ENCODE results near the gene IL1RAPL2.

IL1RAPL2 gene

DNA sequence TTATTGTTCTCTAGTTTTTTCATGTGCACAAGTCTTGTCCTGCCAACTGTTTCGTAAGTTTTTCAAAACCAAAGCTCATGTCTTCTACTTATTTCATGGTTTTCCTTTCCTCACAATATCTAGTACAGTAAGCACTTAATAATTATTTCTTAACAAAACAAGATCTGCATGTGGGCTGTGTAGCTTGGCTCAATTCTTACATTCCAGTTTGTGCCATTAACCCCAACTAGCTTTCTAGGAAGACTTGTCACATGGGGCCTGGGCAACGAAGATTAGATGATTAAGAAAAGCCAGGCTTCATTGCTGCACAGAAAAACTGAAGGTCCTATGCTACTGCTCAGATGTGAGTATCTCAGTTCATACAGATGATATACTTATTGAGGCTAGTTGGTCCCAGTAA is 809.8 kb downstream of the IL1RAPL2 start:
- no peaks in the 10 kb centered on the region for H3K9me3 ChIP-seq (ENCODE audit: control insufficient read depth, insufficient read depth, low read length)

DNA sequence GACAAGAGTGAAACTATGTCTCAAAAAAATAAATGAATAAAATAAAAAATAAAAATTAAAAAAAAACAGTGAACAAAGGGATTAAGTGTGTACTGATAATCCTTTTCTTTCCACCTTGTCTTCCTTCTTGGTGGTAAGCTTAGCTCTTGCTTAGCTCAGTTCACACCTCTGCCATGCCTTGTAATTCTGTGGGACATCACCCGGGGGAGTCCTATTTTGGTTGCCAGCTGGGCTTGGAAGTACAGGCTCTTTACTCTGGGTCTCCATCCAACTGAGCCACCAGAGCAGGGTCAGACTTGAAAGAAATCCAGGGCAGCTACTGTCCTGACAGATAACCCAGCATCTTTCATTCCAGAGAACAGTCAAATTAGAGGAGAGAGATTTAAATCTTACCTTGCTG is 858.7 kb downstream of the IL1RAPL2 start:
- H3K27me3 ChIP-seq (ENCODE audit: control insufficient read depth, insufficient read depth, low read length) = no peaks in the 10 kb centered on the region
- no peak overlapping the region for H3K4me3 ChIP-seq (ENCODE audit: low read depth, low read length)
- no peaks in the 10 kb centered on the region for H3K9me3 ChIP-seq (ENCODE audit: control insufficient read depth, insufficient read depth, low read length)
- peaks cover 7% of the 10 kb centered on the region for H3K4me1 ChIP-seq (ENCODE audit: control insufficient read depth, insufficient read depth, low read length)
- no peaks in the 10 kb centered on the region for H3K36me3 ChIP-seq (ENCODE audit: control insufficient read depth, insufficient read depth, low read length)
- H3K9ac ChIP-seq (ENCODE audit: low read depth, low read length) = no peak overlapping the region

More for the DNA sequence above, 809.8 kb downstream of the IL1RAPL2 start:
- Histone ChIP-seq H3K27me3 (ENCODE audit: control insufficient read depth, insufficient read depth, low read length) (no peaks in the 10 kb centered on the region), H3K4me1 (ENCODE audit: control insufficient read depth, insufficient read depth, low read length) (no peaks in the 10 kb centered on the region), H3K36me3 (ENCODE audit: control insufficient read depth, insufficient read depth, low read length) (no peaks in the 10 kb centered on the region), H3K4me3 (ENCODE audit: low read depth, low read length) (no peak overlapping the region), H3K9ac (ENCODE audit: low read depth, low read length) (no peak overlapping the region)

DNA sequence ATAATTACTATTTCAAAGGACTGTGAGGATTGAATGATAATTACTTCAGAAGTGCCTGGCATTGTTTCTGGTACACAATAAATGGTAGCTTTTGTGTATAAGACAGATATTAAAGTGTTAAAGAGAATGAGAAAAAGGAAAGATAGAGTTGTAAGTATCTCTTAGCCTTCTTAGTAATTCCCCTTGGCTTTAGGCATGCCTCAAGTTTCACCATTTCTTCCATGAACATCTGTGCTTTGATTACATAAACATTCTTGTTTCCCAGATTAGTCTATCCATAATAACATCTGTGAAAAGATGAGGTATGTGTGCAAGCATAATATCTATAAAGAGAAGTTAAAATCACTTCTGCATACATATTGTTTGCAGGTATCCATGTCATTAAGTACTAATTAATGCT is 885.4 kb downstream of the IL1RAPL2 start:
- Histone ChIP-seq H3K36me3 (ENCODE audit: control insufficient read depth, insufficient read depth, low read length) (no peaks in the 10 kb centered on the region), H3K4me3 (ENCODE audit: low read depth, low read length) (no peak overlapping the region), H3K4me1 (ENCODE audit: control insufficient read depth, insufficient read depth, low read length) (no peaks in the 10 kb centered on the region)

DNA sequence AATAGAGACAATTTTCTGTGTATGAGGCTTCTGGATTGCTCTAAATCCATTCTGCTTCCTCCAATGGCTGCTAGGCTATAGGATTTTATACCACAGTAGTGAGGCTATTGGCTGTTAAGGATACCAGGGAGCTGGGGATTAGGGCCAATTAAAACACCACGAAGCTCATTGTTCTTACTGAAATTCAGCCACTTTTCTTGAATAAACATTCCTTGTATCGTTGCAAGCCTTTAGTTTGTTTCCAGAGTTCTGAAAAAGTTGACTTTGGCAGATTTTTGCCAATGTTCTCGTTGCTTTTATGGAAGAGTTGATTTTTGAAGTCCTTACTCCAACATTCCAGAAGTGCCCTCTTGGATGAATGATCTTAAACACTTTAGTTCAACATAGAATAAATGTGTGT is 892.8 kb downstream of the IL1RAPL2 start:
- Histone ChIP-seq H3K9me3 (ENCODE audit: control insufficient read depth, insufficient read depth, low read length) (no peaks in the 10 kb centered on the region), H3K36me3 (ENCODE audit: control insufficient read depth, insufficient read depth, low read length) (no peaks in the 10 kb centered on the region), H3K4me1 (ENCODE audit: control insufficient read depth, insufficient read depth, low read length) (no peaks in the 10 kb centered on the region), H3K27me3 (ENCODE audit: control insufficient read depth, insufficient read depth, low read length) (no peaks in the 10 kb centered on the region), H3K4me3 (ENCODE audit: low read depth, low read length) (no peak overlapping the region), H3K9ac (ENCODE audit: low read depth, low read length) (no peak overlapping the region)

More for the DNA sequence above, 885.4 kb downstream of the IL1RAPL2 start:
- Histone ChIP-seq H3K27me3 (ENCODE audit: control insufficient read depth, insufficient read depth, low read length) (no peaks in the 10 kb centered on the region), H3K9me3 (ENCODE audit: control insufficient read depth, insufficient read depth, low read length) (no peaks in the 10 kb centered on the region), H3K9ac (ENCODE audit: low read depth, low read length) (no peak overlapping the region)

DNA sequence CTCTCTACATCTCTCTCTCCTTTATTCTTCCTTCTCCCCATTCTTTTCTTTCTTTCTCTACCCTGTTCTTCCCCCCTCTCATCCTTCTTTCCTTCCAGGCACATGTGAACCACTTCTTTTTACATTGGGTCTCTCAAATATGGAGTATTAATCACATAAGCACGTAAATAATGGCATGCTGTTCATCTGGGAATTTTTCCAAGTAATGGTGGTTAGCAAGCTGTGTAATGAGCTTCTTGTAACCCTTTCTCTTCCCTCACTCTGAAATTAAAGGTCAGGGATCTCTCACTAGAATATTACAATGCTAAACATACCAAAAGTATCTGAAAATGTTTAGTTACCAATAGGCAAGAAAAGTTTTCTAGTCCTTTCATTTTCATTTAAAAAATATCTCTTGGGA is 894.4 kb downstream of the IL1RAPL2 start:
- no peaks in the 10 kb centered on the region for H3K9me3 ChIP-seq (ENCODE audit: control insufficient read depth, insufficient read depth, low read length)
- no peaks in the 10 kb centered on the region for H3K4me1 ChIP-seq (ENCODE audit: control insufficient read depth, insufficient read depth, low read length)
- H3K9ac ChIP-seq (ENCODE audit: low read depth, low read length) = no peak overlapping the region
- H3K27me3 ChIP-seq (ENCODE audit: control insufficient read depth, insufficient read depth, low read length) = no peaks in the 10 kb centered on the region
- H3K4me3 ChIP-seq (ENCODE audit: low read depth, low read length) = no peak overlapping the region
- no peaks in the 10 kb centered on the region for H3K36me3 ChIP-seq (ENCODE audit: control insufficient read depth, insufficient read depth, low read length)

DNA sequence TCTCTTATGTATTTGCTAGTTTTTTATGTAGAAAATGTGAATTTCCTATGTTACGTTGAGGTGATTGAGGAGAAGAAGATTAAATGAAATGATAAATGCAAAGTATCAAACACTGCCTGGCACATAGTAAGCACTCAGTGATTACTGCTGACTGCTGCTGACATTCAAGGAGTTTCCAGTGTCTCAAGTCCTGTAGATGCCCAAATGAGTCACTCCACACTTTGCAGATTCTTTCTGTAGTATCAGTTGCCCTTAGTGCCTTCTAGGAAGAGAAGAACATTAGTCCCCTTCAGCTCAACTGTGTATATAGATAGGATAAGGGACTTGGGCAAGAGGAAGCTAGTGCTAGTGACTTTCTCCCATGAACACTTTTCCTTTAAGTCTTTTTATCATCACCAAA is 895.0 kb downstream of the IL1RAPL2 start:
- Histone ChIP-seq H3K27me3 (ENCODE audit: control insufficient read depth, insufficient read depth, low read length) (no peaks in the 10 kb centered on the region), H3K4me3 (ENCODE audit: low read depth, low read length) (no peak overlapping the region), H3K36me3 (ENCODE audit: control insufficient read depth, insufficient read depth, low read length) (no peaks in the 10 kb centered on the region), H3K4me1 (ENCODE audit: control insufficient read depth, insufficient read depth, low read length) (peaks cover 4% of the 10 kb centered on the region), H3K9me3 (ENCODE audit: control insufficient read depth, insufficient read depth, low read length) (no peaks in the 10 kb centered on the region), H3K9ac (ENCODE audit: low read depth, low read length) (no peak overlapping the region)

DNA sequence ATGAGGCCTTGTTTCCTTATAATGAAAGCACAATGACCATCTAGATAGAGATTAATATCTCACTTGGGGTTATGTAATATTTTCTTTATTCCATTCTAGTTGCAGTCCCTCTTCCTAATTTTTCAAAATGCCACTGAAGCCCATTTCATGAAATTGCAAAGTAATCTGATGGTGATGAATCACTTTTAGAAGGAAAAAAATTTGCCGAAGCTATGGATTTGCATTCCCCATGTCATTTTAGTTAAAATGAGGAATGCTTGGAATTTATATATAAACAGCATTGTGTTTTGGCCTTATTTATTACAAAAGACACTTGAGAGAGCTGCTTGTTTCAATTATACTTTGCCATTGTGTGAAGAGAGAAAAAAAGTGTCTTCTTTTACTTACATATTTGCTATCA is 896.2 kb downstream of the IL1RAPL2 start:
- H3K36me3 ChIP-seq (ENCODE audit: control insufficient read depth, insufficient read depth, low read length) = no peaks in the 10 kb centered on the region
- H3K27me3 ChIP-seq (ENCODE audit: control insufficient read depth, insufficient read depth, low read length) = no peaks in the 10 kb centered on the region
- no peak overlapping the region for H3K9ac ChIP-seq (ENCODE audit: low read depth, low read length)
- no peaks in the 10 kb centered on the region for H3K9me3 ChIP-seq (ENCODE audit: control insufficient read depth, insufficient read depth, low read length)
- peaks cover 4% of the 10 kb centered on the region for H3K4me1 ChIP-seq (ENCODE audit: control insufficient read depth, insufficient read depth, low read length)
- no peak overlapping the region for H3K4me3 ChIP-seq (ENCODE audit: low read depth, low read length)

DNA sequence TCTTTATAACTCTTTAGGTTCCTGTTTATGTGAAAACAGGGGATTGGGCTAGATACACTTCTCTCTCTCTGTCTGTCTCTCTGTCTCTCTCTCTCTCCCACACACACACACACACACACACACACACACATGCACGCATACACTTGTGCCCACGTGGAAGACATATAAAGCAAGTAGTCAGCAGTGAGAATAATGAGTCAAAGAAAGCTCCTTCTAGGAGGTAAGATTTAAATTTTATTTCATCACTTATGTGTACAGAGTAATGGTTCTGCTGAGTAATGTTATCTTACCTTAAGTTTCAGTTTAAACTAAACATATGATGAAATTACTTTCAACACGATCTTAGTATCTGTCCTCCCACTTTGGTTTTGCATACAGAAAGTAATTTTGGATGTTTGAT is 897.5 kb downstream of the IL1RAPL2 start:
- Histone ChIP-seq H3K36me3 (ENCODE audit: control insufficient read depth, insufficient read depth, low read length) (no peaks in the 10 kb centered on the region), H3K27me3 (ENCODE audit: control insufficient read depth, insufficient read depth, low read length) (no peaks in the 10 kb centered on the region), H3K9ac (ENCODE audit: low read depth, low read length) (no peak overlapping the region), H3K4me3 (ENCODE audit: low read depth, low read length) (no peak overlapping the region), H3K4me1 (ENCODE audit: control insufficient read depth, insufficient read depth, low read length) (peaks cover 4% of the 10 kb centered on the region), H3K9me3 (ENCODE audit: control insufficient read depth, insufficient read depth, low read length) (no peaks in the 10 kb centered on the region)

DNA sequence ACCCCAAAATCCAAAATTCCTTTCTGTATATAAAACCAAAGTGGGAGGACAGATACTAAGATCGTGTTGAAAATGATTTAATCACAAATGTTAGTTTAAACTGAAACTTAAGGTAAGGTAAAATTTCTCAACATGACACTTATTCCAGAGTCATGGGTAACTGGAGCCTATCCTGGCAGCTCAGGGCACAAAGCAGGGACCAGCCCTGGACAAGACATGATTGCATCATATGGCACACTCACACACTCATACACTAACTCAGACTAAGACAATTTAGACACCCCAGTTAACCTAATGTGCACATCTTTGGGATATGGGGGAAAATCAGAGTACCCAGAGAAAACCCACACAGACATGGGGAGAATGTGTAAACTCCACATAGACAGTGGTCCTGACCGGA is 898.6 kb downstream of the IL1RAPL2 start:
- H3K9ac ChIP-seq (ENCODE audit: low read depth, low read length) = no peak overlapping the region
- no peaks in the 10 kb centered on the region for H3K27me3 ChIP-seq (ENCODE audit: control insufficient read depth, insufficient read depth, low read length)
- peaks cover 4% of the 10 kb centered on the region for H3K4me1 ChIP-seq (ENCODE audit: control insufficient read depth, insufficient read depth, low read length)
- no peaks in the 10 kb centered on the region for H3K9me3 ChIP-seq (ENCODE audit: control insufficient read depth, insufficient read depth, low read length)
- H3K4me3 ChIP-seq (ENCODE audit: low read depth, low read length) = no peak overlapping the region
- no peaks in the 10 kb centered on the region for H3K36me3 ChIP-seq (ENCODE audit: control insufficient read depth, insufficient read depth, low read length)

DNA sequence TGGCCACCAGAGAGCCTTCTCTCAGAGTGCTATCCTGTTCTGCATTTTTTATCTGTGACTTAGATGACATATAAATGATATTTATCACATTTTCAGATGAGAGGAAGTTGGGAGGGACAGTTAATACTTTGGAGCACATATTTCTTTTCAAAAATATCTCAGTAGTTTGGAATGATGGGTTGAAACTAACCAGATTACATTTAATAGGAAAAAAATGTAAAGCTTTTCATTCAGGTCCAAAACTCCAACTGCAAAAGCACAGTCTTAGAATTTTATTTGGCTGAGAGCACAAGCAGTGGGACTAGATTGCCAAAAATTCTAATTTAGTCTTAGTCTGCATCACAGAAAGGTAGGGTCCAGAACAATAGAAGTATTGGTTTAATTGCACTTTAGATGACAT is 902.7 kb downstream of the IL1RAPL2 start:
- H3K27me3 ChIP-seq (ENCODE audit: control insufficient read depth, insufficient read depth, low read length) = no peaks in the 10 kb centered on the region
- H3K36me3 ChIP-seq (ENCODE audit: control insufficient read depth, insufficient read depth, low read length) = no peaks in the 10 kb centered on the region
- no peak overlapping the region for H3K4me3 ChIP-seq (ENCODE audit: low read depth, low read length)
- no peaks in the 10 kb centered on the region for H3K9me3 ChIP-seq (ENCODE audit: control insufficient read depth, insufficient read depth, low read length)
- no peak overlapping the region for H3K9ac ChIP-seq (ENCODE audit: low read depth, low read length)
- H3K4me1 ChIP-seq (ENCODE audit: control insufficient read depth, insufficient read depth, low read length) = peaks cover 4% of the 10 kb centered on the region

DNA sequence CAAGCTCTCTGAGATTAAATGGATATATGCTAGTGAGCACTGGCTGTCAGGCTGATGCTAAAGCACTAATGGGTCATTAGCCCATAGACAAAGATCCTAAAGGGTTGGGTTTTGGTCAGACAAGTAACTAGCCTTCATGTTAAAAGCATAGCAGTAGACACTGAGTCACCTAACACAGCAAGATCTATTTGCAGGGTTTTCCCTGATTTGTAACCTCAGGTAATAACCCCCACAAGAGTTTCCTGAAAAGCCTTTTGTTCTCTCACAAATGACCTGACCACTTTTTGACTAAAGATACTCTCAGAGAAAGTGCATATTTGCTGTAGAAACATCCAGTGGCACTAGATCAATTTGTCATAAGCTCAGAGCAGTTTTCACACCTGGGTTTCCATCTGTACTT is 905.6 kb downstream of the IL1RAPL2 start:
- Histone ChIP-seq H3K36me3 (ENCODE audit: control insufficient read depth, insufficient read depth, low read length) (no peaks in the 10 kb centered on the region), H3K27me3 (ENCODE audit: control insufficient read depth, insufficient read depth, low read length) (no peaks in the 10 kb centered on the region), H3K9ac (ENCODE audit: low read depth, low read length) (no peak overlapping the region), H3K4me1 (ENCODE audit: control insufficient read depth, insufficient read depth, low read length) (no peaks in the 10 kb centered on the region), H3K4me3 (ENCODE audit: low read depth, low read length) (no peak overlapping the region), H3K9me3 (ENCODE audit: control insufficient read depth, insufficient read depth, low read length) (no peaks in the 10 kb centered on the region)

DNA sequence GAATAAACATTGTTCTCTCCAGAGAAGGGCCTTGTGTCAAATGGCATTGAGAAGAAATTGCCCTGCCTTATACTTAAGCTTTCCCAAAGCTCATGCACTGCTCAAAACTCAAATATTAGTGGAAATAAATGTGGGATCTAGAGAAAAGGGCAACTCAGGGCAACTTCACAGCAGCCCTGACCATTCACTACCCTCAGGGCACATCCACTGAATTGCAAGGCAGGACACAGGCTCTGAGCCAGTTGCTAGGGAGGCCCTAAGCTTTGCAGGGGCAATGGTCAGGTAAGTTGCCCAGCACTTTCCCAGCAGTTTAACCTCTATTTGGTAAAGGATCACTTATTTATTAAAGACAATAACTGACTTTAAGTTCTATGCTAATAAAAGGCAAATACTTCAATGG is 909.8 kb downstream of the IL1RAPL2 start:
- H3K4me3 ChIP-seq (ENCODE audit: low read depth, low read length) = no peak overlapping the region
- no peaks in the 10 kb centered on the region for H3K9me3 ChIP-seq (ENCODE audit: control insufficient read depth, insufficient read depth, low read length)
- H3K27me3 ChIP-seq (ENCODE audit: control insufficient read depth, insufficient read depth, low read length) = no peaks in the 10 kb centered on the region
- no peak overlapping the region for H3K9ac ChIP-seq (ENCODE audit: low read depth, low read length)
- no peaks in the 10 kb centered on the region for H3K4me1 ChIP-seq (ENCODE audit: control insufficient read depth, insufficient read depth, low read length)
- H3K36me3 ChIP-seq (ENCODE audit: control insufficient read depth, insufficient read depth, low read length) = no peaks in the 10 kb centered on the region

DNA sequence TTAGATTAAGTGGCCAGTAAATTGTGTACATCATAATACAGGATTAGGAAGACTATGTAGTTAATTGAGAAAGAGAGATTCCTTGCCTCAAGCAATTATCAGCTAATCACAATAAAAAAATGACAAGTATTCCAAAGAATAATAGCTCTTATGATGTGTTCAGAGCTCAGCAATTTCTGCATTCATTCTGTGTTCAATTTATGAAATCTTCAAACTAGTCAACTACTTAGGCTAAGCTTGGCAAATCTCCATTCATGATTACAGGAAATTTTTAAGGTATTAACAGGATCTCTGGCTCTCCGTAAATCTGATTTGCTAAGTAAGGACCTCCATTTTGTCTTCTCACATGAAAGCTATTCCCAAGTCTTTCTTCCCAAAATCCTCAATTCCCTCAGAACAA is 911.4 kb downstream of the IL1RAPL2 start:
- H3K4me1 ChIP-seq (ENCODE audit: control insufficient read depth, insufficient read depth, low read length) = no peaks in the 10 kb centered on the region

More for the DNA sequence above, 911.4 kb downstream of the IL1RAPL2 start:
- H3K9ac ChIP-seq (ENCODE audit: low read depth, low read length) = no peak overlapping the region
- no peak overlapping the region for H3K4me3 ChIP-seq (ENCODE audit: low read depth, low read length)
- no peaks in the 10 kb centered on the region for H3K36me3 ChIP-seq (ENCODE audit: control insufficient read depth, insufficient read depth, low read length)
- no peaks in the 10 kb centered on the region for H3K9me3 ChIP-seq (ENCODE audit: control insufficient read depth, insufficient read depth, low read length)
- no peaks in the 10 kb centered on the region for H3K27me3 ChIP-seq (ENCODE audit: control insufficient read depth, insufficient read depth, low read length)
